Astrocyte (in vitro differentiated cells and primary cell): ENCODE results near the gene GPATCH8. TPM values are rescaled to one million over a fixed set of nuclear protein-coding genes. Genes with fewer than 3 reads are reported as not detected.

Source experiments
- DNase-seq: peaks from one replicate; pipeline ENCODE4 v3.0.0-alpha.2; 2010; ENCODE audit warnings: low read depth
- FAIRE-seq: peaks from 2 replicates; lab custom pipeline; 2011; peaks lifted over from hg19 to GRCh38; lab: Jason Lieb, UNC
- H2AFZ ChIP-seq: 2 replicates; pipeline ENCODE4 v1.6.0; 2012; ENCODE audit warnings: low read depth, low read length, inconsistent platforms
- H3K27ac ChIP-seq: 2 replicates; pipeline ENCODE4 v1.5.1; 2011; ENCODE audit warnings: low read depth, low read length, inconsistent platforms
- H3K27me3 ChIP-seq: 2 replicates; pipeline ENCODE4 v1.6.0; 2011; ENCODE audit warnings: low read length, inconsistent platforms; ENCODE audit not compliant: insufficient read depth
- H3K36me3 ChIP-seq: 2 replicates; pipeline ENCODE4 v1.5.1; 2011; ENCODE audit warnings: low read length, inconsistent platforms; ENCODE audit not compliant: insufficient read depth
- H3K4me1 ChIP-seq: 2 replicates; pipeline ENCODE4 v1.5.1; 2011; ENCODE audit warnings: low read length, inconsistent platforms; ENCODE audit not compliant: insufficient read depth
- H3K4me2 ChIP-seq: 2 replicates; pipeline ENCODE4 v1.6.0; 2012; ENCODE audit warnings: low read length, inconsistent platforms
- H3K4me3 ChIP-seq: 2 replicates; pipeline ENCODE4 v1.5.1; 2011; ENCODE audit warnings: low read depth, mild to moderate bottlenecking, low read length, inconsistent platforms; ENCODE audit not compliant: insufficient read depth
- H3K79me2 ChIP-seq: 2 replicates; pipeline ENCODE4 v1.6.0; 2012; ENCODE audit warnings: mild to moderate bottlenecking, low read length, inconsistent platforms; ENCODE audit not compliant: insufficient read depth
- H3K9ac ChIP-seq: 2 replicates; pipeline ENCODE4 v1.6.0; 2012; ENCODE audit warnings: mild to moderate bottlenecking, low read length, inconsistent platforms
- H3K9me3 ChIP-seq: 2 replicates; pipeline ENCODE4 v1.5.1; 2012; ENCODE audit warnings: low read depth, mild to moderate bottlenecking, low read length, inconsistent platforms; ENCODE audit not compliant: insufficient read depth
- H4K20me1 ChIP-seq: 2 replicates; pipeline ENCODE4 v1.6.0; 2012; ENCODE audit warnings: low read length, inconsistent platforms; ENCODE audit not compliant: insufficient read depth
- H3K27ac Mint-ChIP-seq: one replicate; pipeline ENCODE4 v1.8.0; 2021; ENCODE audit warnings: mild to moderate bottlenecking, mixed read lengths; ENCODE audit not compliant: unreplicated experiment
- H3K27me3 Mint-ChIP-seq: one replicate; pipeline ENCODE4 v1.8.0; 2021; ENCODE audit warnings: low read depth, mixed read lengths; ENCODE audit not compliant: unreplicated experiment
- H3K36me3 Mint-ChIP-seq: one replicate; pipeline ENCODE4 v1.8.0; 2021; ENCODE audit warnings: low read depth, mixed read lengths; ENCODE audit not compliant: unreplicated experiment
- H3K4me1 Mint-ChIP-seq: one replicate; pipeline ENCODE4 v1.8.0; 2021; ENCODE audit warnings: low read depth, mixed read lengths; ENCODE audit not compliant: unreplicated experiment
- H3K4me3 Mint-ChIP-seq: one replicate; pipeline ENCODE4 v1.8.0; 2021; ENCODE audit warnings: mild to moderate bottlenecking, moderate library complexity, mixed read lengths; ENCODE audit not compliant: unreplicated experiment
- H3K9me3 Mint-ChIP-seq: one replicate; pipeline ENCODE4 v1.8.0; 2021; ENCODE audit warnings: mild to moderate bottlenecking, mixed read lengths; ENCODE audit not compliant: unreplicated experiment
- EZH2 ChIP-seq: IDR thresholded peaks from 2 replicates; pipeline ENCODE4 v1.6.1; 2012; ENCODE audit warnings: mild to moderate bottlenecking, low read length, inconsistent platforms; ENCODE audit not compliant: insufficient read depth
- total RNA-seq: library from RNA; stranded (reverse); gene quantifications from 2 replicates; pipeline ENCODE4 v1.2.1, GENCODE V29; 2021
- TF ChIP-seq, protein P1 (sequence below): IDR thresholded peaks from 2 replicates; pipeline ENCODE4 v1.5.1; 2011; ENCODE audit warnings: low read depth, mild to moderate bottlenecking, inconsistent platforms, low read length, moderate library complexity; ENCODE audit not compliant: insufficient read depth

Gene GPATCH8
- total RNA-seq, 1 donor from 2014 or later = 43.3 TPM

DNA sequence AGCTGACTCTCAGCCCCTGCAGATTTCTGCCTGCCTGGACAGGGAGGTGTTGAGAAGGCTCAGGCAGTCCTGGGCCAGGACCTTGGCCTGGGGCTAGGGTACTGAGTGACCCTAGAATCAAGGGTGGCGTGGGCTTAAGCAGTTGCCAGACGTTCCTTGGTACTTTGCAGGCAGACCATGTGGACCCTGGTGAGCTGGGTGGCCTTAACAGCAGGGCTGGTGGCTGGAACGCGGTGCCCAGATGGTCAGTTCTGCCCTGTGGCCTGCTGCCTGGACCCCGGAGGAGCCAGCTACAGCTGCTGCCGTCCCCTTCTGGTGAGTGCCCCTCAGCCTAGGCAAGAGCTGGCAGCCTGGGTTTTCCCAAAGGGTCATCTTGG is 154.2 kb downstream of the GPATCH8 start:
- Mint-ChIP-seq H3K4me3 (no peak overlapping the region), H3K36me3 (peaks cover 10% of the 10 kb centered on the region), H3K9me3 (no peaks in the 10 kb centered on the region), H3K27ac (no peak overlapping the region), H3K27me3 (peaks cover 5% of the 10 kb centered on the region), H3K4me1 (peaks cover 2% of the 10 kb centered on the region)
- Histone ChIP-seq H3K4me2 (no peak overlapping the region), H3K27me3 (no peaks in the 10 kb centered on the region), H3K79me2 (peaks cover 13% of the 10 kb centered on the region), H3K36me3 (no peaks in the 10 kb centered on the region), H2AFZ (no peak overlapping the region), H3K9ac (no peak overlapping the region), H3K27ac (no peak overlapping the region), H3K9me3 (no peaks in the 10 kb centered on the region), H3K4me3 (no peak overlapping the region), H3K4me1 (no peaks in the 10 kb centered on the region), H4K20me1 (peaks cover 61% of the 10 kb centered on the region)
- DNase-seq (no peak), FAIRE-seq (no peak)
- TF ChIP-seq EZH2 = no peak
- TF ChIP-seq, protein P1, sequence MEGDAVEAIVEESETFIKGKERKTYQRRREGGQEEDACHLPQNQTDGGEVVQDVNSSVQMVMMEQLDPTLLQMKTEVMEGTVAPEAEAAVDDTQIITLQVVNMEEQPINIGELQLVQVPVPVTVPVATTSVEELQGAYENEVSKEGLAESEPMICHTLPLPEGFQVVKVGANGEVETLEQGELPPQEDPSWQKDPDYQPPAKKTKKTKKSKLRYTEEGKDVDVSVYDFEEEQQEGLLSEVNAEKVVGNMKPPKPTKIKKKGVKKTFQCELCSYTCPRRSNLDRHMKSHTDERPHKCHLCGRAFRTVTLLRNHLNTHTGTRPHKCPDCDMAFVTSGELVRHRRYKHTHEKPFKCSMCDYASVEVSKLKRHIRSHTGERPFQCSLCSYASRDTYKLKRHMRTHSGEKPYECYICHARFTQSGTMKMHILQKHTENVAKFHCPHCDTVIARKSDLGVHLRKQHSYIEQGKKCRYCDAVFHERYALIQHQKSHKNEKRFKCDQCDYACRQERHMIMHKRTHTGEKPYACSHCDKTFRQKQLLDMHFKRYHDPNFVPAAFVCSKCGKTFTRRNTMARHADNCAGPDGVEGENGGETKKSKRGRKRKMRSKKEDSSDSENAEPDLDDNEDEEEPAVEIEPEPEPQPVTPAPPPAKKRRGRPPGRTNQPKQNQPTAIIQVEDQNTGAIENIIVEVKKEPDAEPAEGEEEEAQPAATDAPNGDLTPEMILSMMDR = no peak

DNA sequence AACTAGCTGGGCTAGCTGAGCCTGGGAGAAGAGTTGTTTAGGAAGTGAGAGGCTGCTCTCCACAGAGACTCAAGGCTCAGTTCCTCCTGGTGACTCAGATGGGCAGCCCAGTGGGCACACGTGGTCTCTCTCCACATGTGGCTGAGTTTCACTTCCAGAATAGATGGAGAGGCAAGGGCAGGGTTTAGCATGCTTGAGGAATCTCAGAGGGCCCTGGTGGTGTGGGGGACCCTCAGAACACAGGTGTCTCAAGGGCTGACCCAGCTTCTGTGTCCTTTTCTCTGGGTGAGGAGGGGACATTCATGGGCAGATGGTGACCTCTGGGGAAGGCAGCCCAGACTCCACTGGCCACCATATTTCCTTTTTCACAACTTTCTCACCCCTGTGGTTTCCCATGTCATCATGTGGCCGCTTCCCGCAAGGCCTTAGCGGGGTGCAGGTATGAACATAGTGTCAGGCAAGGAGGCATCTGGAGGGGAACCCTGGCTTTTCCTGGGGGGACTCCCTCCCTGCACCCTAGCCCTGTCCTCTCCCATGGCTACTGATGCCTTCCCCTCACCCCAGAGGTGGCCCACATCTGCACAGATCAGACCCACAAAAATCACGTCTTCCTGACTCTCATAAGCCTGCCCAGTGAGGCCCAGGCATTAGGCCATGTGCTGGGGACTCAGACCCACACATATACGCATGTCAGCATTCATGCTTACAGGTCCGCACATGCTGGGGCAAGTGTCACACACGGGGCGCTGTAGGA is 154.8 kb downstream of the GPATCH8 start:
- H3K27me3 ChIP-seq = no peaks in the 10 kb centered on the region
- no peak overlapping the region for H3K4me3 Mint-ChIP-seq
- H3K9me3 Mint-ChIP-seq = no peaks in the 10 kb centered on the region
- H3K9me3 ChIP-seq = no peaks in the 10 kb centered on the region
- FAIRE-seq (no peak), DNase-seq (no peak)
- H3K4me1 ChIP-seq = no peaks in the 10 kb centered on the region
- H3K36me3 ChIP-seq = no peaks in the 10 kb centered on the region
- H3K27me3 Mint-ChIP-seq = peaks cover 11% of the 10 kb centered on the region
- peaks cover 61% of the 10 kb centered on the region for H4K20me1 ChIP-seq
- no peak overlapping the region for H3K27ac Mint-ChIP-seq
- peaks cover 2% of the 10 kb centered on the region for H3K4me1 Mint-ChIP-seq
- no peak overlapping the region for H3K27ac ChIP-seq
- H3K79me2 ChIP-seq = peaks cover 13% of the 10 kb centered on the region
- no peak overlapping the region for H2AFZ ChIP-seq
- no peak overlapping the region for H3K4me3 ChIP-seq
- H3K36me3 Mint-ChIP-seq = peaks cover 10% of the 10 kb centered on the region
- H3K9ac ChIP-seq = no peak overlapping the region
- no peak for TF ChIP-seq EZH2
- TF ChIP-seq, protein P1 = no peak
- H3K4me2 ChIP-seq = no peak overlapping the region

Other genes with a start within 250 kb of the GPATCH8 start
- gene SLC4A1, start 235.3 kb downstream of the GPATCH8 start, total RNA-seq = not detected in 2 replicates
- gene RUNDC3A, start 194.8 kb downstream of the GPATCH8 start, total RNA-seq = 2.0 and 3.4 TPM in 2 replicates
- gene SLC25A39, start 178.6 kb downstream of the GPATCH8 start, total RNA-seq = 80.6 and 80.9 TPM in 2 replicates
- gene GRN, start 158.1 kb downstream of the GPATCH8 start, total RNA-seq = 327 and 338 TPM in 2 replicates
- gene FAM171A2, start 139.6 kb downstream of the GPATCH8 start, total RNA-seq = 18.2 and 22.8 TPM in 2 replicates
- gene ITGA2B, start 113.8 kb downstream of the GPATCH8 start, total RNA-seq = 0.31 and 0.68 TPM in 2 replicates
- gene FZD2, start 54.1 kb upstream of the GPATCH8 start, total RNA-seq = 95.7 and 97.6 TPM in 2 replicates
- 0.45 and 0.55 TPM in 2 replicates for gene MEIOC, start 153.1 kb upstream of the GPATCH8 start, total RNA-seq
- 29.3 and 31.9 TPM in 2 replicates for gene CCDC43, start 186.4 kb upstream of the GPATCH8 start, total RNA-seq
- 7.5 and 9.5 TPM in 2 replicates for gene DBF4B, start 205.3 kb upstream of the GPATCH8 start, total RNA-seq